RKO (cell line): ENCODE measurements around the gene PPP4R1.

Experiments used
- DNase-seq: peaks from one replicate; pipeline ENCODE4 v3.0.0-alpha.2; 2016; ENCODE audit warnings: low spot score

Gene PPP4R1

DNA sequence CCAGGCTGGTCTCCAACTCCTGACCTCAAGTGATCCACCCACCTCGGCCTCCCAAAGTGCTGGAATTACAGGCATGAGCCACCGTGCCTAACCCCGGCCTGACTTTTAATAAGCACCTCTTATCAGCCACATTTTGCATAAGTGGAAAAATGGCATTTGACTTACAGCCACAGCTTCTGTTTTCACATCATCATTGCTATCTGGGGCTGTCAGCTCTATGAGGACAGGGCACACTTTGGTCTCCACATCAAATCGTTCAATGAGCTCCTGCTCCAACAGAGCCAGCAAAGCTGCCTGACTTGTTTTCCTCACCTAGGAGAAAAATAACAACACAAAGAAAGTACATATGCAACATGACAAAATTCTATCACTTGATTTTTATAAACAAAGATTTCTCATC lies 26.4 kb downstream of the PPP4R1 start:
- no peak for DNase-seq

DNA sequence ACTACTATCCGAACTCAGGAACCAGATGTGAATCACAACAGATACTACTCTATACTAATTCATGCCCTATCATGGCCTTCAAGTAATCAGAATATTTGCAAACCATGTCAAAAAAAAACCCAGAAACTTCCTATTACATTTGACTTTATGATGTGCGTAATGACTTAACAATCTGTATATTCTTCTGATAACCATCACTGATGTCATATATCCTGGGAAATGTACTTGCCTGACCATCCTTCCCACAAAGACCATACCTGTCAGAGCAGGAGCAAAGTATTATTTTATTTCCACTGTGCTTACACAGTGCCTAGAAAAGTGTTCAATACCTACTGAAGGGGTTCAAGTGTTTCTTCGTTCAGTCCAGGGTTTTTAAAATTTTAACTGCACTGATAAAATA lies 27.5 kb downstream of the PPP4R1 start:
- no peak for DNase-seq

DNA sequence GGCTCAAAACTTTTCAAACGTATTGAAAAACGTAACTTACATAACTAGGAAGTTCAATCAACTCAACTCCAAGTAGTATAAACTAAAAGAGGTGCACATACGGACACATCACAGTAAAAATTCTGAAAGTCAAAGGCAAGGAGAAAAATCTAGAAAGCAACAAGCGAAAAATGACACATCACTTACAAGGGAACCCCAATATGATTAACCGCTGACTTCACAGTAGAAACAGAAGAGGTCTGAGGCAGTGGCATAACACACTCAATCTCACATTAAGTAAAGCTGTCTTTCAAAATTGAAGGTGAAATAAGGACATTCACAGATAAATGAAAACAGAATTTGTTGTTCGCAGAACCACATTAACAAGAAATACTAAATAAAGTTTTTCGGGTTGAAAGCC lies 32.7 kb downstream of the PPP4R1 start:
- no peak for DNase-seq

DNA sequence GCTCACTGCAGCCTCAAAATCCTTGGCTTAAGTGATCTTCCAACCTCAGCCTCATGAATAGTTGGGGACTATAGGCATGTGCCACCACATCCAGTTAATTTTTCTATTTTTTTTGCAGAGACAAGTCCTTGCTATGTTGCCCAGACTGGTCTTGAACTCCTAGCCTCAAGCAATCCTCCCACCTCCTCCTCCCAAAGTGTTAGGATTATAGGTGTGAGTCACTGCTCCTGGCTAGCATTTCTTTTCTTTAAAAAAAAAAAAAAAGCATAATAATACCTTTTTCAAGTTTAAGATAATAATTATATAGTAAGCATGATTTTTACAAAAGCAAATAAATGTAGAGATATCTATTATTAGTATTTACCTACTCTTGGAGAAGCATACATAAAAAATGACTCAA lies 36.1 kb downstream of the PPP4R1 start:
- DNase-seq: no peak

DNA sequence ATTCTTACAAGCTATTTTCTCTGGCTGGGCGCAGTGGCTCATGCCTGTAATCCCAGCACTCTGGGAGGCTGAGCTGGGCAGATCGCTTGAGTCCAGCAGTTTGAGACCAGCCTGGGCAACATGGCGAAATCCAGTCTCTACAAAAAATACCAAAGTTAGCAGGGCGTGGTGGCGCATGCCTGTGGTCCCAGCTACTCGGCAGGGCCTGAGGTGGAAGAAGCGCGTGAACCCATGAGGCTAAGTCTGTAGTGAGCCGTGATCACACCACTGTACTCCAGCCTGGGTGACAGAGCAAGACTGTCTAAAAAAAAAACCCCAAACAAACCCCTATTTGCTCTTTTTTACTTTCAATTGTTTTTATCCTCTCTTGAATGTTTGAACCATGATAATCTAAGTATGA lies 37.0 kb downstream of the PPP4R1 start:
- DNase-seq: no peak

DNA sequence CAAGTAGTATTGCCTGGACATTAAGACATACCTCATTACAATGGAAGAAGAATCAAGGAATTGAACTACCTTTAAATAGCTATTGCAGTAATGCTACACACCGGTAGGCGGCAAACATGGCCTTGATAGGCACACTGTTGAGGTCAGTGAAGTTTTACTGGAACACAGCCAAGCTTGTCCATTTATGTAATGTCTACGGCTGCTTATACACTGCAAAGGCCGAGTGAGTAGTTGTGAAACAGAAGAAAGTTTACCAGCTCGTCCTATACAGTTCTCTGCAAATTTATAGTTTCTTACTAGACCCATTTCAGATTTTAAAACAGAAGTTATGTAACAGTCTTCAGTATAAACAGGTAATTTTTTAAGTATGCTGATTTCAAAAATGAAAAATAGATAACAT lies 38.8 kb downstream of the PPP4R1 start:
- peak; percentile 54 for DNase-seq

DNA sequence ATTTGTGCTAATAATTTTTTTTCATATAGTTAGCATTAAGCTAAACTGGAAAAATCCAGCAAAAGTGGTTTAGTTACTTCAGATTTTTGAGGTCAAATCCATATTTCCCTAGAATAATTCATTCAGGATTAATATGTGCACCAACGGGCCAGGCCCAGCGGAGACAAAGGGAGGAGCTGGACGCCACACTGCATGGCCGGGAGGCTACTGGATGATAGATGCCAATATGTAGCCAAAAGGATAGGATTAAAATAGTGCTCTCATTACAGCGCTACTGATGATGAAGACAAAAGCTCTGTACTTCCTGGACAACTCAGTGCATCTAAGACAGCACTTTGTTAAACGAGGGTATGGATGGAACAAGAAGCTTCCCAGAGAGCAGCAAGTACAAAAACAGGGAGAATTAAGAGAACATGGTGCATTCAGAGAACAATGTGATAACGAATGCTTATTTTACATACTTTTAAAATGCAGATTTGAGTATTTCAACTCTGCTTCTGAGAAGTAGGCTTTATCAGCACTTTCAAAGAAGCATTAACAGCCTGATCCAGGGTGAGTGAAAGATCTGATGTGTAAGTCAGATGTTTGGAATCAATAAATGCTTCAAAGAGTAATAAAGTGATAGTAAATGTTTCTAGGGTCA lies 39.8 kb downstream of the PPP4R1 start:
- DNase-seq: no peak

DNA sequence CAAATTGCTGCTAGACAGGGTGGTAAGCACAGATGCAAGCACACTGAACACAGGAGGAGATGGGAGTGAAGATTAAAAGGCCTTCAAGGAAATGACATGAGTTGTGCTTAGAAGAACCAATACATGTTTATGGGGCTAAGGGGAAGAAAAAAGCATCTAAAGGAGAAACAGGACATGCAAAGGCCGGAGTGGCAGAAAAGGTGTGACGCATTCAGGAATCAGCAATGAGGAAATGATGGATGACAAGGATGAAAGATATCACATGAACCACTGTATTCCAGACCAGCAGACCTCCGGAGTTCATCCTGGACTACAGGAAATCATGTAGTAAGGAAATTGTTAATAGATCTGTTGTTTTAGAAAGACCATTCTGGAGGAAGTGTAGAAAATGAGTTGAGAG lies 42.8 kb downstream of the PPP4R1 start:
- no peak for DNase-seq

DNA sequence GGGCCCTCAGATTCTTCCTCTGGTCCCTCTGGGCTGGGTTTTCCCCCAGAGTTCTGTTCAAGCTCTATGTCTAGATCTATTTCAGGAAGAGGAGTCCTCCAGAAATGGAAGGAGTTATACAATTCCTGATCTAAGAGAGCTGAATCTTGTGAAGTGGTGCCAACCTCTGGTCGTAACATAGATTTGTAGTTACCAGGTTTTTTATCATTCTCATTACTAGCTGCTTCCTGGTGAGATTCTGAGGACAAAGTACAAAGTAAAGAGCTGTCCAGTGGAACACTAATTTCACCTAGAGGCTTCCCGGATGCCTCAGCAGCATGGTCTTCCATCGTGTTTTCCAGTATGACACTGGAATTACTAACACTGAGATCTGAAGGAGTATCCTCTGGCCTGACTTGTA lies 44.1 kb downstream of the PPP4R1 start:
- peak; percentile 1 for DNase-seq

DNA sequence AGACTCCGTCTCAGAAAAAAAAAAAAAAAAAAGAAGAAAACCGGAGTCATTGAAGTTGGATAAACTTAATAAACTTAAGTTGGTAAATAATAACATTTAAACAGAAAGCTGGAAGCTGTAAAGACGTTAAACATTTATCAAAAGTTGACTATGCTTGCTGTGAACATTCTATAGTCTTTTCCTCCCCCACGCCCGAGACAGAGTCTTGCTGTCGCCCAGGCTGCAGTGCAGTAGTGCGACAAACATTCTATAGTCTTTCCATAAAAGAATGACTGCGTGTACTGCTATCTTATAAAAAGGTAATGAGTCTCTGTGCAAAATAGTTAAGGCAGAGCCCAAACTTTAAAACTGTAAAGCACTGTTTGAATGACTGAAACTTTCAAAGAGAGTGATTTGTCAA lies 45.2 kb downstream of the PPP4R1 start:
- DNase-seq: no peak

DNA sequence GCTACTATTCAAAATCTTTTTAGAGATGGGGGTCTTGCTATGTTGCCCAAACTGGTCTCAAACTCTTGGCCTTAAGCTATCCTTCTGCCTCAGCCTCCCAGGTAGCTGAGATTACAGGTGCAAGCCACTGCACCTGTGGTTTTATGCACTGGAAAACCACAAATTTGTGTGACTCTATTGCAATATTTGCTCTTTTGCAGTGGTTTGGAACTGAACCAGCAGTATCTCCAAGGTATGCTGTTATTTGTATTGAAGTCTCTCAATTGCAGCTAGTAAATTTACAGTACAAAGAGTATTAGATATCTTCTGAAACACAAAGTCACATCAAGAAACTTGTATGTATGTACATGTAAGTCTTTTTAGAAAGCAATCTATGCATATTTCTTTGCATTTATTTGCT lies 46.2 kb downstream of the PPP4R1 start:
- no peak for DNase-seq

DNA sequence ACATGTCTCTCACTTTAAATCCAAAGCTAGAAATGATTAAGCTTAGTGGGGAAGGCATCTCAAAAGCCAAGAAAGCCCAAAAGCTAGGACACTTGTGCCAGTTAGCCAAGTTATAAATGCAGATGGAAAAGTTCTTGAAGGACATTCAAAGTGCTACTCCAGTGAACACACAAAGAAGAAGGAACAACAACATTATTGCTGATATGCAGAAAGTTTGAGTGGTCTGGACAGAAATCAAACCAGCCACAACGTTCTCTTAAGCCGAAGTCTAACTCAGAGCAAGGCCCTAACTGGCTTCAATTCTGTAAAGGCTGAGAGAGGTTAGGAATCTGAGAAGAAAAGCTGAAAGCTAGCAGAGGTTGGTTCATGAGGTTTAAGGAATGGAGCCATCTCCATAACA lies 49.0 kb downstream of the PPP4R1 start:
- DNase-seq: no peak

DNA sequence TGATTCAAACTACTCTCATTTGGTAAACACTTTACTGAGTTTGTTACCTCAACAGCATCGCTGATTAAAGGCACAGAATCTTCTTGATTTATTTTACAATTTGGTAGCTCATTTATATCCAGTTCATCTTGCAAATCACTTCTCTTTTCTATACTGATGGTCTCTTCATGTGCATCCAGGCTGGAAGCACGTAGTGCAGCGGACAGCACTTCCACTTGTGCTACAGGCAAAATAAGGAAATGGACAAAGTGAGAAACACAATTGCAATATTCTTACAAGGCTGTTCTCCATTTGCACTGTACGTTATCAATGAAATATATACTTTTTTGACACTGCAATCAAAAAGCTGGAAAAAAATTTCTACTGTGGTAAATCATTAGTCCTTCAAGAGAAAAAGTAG lies 51.0 kb downstream of the PPP4R1 start:
- no peak for DNase-seq

DNA sequence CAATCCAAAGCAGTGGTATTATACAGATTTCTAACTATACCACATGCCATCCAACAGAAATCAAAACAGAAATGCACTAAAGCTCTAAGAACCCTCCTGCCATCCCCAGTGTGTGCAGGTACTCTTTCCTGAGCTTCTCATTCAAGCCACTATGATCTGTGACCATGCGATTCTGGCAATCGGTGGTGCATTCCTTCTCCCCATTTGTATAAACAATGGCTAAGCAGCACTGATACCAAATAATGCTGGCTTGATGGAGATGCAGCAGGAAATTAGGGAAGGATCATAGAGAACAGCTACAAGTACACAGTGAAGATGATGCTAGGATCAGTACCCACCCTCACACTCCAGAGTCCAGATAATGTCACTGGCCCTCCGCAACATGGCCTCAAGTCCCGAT lies 51.8 kb downstream of the PPP4R1 start:
- no peak for DNase-seq

DNA sequence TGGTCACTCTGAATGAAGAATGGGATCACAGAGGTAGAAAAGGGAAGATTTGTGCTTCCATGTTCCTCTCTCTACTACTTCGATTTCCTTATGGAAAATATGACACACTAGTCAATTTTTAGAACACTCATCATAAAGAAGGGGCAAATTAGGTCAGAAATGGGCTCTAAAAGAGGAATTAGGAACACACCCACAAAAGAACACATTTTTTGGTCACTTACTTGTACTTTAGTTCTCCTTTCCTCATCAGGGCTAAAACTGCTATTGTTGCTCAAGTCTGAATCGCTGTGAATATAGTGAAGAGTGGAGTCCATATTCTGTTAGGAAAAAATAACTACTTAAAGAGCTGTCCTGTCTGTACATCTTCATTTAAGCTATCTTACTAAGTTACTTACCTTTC lies 52.6 kb downstream of the PPP4R1 start:
- no peak for DNase-seq

DNA sequence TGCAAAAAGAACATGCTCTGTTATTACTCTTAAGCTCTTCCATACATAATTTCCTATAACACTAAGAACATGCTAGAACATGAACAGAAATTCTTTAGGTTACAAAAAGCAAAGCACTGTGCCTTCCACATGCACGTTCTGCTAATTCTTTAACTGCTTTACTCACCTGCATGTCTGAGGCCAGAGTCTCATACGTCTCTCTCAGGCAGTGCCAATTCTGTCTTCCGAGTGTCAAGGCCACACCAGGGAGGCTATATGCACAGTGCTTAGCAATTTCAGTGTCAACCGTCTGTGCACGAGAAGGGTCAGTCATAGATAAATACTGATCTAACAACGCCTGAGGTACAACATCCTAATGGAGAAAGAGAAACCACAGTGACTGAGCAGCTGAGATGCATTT lies 55.1 kb downstream of the PPP4R1 start:
- no peak for DNase-seq

DNA sequence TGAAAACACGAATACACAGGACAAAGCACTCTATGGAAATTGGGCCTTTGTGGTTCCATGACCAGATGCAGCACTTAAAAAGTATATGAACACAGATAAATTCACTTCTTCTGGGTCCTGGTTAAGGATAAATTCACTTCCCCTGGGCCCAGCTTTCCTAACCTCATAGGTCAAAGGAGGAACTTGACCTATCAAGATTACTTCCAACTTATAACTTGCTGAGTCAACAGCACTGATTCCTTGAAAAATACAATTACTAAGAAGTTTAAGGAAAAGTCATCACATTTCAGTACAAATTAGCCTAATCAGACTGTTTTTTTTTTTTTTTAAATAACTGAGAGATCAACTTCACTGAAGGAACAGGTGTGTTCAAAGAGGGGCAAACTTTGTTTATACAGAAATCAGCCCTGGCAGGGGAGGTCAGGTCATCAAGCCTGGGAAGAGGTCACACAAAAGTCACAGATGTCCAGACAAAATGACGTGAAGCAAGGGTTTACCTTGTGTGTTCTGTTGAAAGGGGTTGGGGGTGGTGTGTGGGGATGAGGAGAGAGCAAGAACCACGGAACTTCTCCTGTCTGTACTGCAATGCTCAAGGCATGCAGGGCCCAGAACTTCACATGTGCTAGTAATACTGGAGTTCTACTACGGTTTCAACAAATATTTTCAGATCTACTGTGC lies 55.8 kb downstream of the PPP4R1 start:
- DNase-seq: no peak

DNA sequence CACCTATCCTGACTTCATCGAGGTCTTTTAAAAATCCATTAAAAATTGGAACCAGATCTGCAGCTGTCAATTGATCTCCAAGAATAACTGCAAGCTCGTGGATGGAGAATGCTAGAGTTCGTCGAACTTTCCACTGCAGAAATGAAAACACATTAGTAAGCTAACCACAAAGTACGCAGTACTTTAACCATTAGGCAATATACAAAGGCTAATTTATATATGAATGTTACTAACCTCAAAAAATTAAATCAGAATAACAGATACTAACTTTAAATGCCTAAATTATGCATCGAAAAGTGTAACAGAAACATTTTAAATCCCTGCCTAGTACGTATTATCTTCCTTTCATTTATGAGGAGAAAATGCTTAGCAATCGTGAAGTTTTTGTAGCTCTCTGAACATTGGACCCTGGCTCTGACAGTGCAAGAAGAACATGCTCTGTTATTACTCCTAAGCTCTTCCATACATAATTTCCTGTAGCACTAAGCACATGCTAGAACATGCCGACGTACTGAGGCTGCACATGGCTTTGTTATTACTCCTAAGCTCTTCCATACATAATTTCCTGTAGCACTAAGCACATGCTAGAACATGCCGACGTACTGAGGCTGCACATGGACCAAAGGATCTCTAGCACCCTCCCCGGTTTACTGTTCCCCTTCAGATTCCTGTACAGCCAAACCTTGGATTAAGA lies 57.0 kb downstream of the PPP4R1 start:
- no peak for DNase-seq

DNA sequence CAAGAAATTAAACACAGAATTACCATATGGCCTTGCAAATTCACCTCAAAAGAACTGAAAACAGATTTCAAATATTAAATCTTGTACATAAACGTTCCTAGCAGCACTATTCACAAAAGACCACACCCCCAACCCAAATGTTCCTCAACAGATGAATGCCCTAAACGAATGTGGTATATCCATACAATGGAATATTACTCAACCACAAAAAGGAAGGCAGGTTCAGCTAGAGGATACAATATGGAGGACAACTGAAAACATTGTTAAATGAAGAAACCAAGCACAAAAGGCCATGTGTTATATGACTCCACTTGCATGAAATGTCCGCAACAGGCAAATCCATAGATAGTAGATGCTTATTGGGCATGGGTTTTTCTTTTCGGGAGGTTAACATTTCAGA lies 61.7 kb downstream of the PPP4R1 start:
- no peak for DNase-seq

DNA sequence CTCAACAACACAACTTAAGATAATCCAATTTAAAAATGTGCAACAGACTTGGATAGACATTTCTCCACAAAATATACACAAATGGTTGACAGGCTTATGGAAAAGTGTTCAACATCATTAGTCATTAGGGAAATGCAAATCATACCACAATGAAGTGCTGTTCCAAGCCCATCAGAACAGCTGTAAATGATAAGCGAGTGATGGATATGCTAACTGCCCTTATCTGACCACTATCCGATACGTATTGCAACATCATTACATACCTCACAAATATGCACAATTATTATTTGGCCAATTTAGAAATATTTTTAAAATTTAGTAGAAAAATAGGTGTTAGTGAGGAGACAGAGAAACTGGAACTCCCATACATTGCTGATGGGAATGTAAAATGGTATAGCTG lies 62.2 kb downstream of the PPP4R1 start:
- no peak for DNase-seq

DNA sequence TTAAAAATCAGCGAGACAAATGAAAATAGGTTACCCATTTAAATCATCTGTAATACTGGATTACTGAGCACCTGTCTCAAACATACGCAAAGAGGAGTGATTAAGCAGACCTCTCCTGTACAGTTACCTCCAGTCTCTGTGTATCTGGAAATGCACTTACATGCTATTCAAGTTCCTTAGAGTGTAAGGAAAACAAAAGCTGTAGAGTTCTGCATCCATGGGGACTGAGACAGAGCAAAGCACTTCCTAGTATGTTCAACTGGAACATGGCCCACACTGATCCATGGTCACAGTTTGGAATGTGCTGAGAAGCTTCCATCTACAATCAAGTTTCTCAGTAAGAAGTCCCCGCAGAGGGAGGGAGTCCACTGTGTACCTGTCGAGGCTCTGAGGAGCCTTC lies 63.9 kb downstream of the PPP4R1 start:
- DNase-seq: no peak

DNA sequence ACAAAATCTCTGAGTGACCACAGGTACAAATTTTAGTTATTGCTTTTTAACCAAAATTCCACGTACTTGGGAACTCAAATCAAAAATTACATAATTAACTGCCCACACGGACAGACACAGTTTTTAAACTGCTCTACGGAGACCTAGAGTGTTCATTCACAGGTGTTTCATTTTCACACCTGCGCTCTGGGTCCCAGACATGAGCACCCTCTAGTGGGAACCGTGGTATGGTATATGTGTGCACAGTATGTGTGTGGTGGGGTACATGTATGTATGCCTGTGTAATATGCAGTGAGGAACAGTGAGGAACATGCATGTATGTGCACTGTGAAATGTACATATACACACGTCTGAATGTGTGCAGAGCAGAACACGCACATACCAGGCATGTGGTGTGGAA lies 65.0 kb downstream of the PPP4R1 start:
- no peak for DNase-seq

DNA sequence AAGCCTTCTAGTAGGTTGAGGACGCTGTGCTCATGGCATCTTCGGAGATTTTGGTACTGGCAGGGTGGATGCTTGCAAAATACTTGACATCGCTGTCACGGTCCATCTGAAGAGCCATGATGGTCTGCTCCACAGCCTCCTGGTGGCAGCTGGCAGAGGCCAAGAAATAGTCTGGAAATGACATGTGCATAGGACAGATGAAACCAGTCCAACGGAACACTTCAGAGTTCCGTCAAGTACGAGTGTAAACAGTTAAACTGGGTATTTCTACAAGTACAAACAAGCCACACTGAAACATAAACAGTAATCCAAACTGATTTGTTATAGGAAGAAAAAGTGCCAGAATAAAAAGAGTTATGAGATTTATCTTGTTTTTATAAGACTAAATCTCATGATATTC lies 66.6 kb downstream of the PPP4R1 start:
- DNase-seq: no peak

DNA sequence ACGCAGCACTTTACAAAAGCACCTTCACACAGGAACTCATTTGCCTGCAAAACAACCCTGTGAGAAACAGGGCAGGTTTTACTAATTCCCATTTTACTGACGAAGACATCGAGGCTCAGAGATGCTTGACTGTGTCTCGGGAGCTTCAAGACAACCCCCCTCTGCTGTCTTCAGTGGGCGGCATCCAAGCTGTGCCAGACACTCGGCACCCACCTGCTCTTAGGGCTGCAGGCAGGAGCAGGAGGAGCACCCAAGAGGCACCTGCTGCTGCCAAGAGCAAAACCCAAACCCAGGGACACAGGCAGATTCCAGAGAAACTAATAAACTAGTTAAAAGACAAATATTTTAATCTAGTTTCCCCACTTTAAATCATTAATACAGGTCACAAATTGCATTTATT lies 67.9 kb downstream of the PPP4R1 start:
- DNase-seq: no peak
